ENCODE data around the gene MICAL1. TPM values are rescaled to one million over a fixed set of nuclear protein-coding genes. Genes with fewer than 3 reads are reported as not detected.

The MICAL1 gene
- total RNA-seq, 1 experiment from 2014 or later, result 92.9 TPM

DNA sequence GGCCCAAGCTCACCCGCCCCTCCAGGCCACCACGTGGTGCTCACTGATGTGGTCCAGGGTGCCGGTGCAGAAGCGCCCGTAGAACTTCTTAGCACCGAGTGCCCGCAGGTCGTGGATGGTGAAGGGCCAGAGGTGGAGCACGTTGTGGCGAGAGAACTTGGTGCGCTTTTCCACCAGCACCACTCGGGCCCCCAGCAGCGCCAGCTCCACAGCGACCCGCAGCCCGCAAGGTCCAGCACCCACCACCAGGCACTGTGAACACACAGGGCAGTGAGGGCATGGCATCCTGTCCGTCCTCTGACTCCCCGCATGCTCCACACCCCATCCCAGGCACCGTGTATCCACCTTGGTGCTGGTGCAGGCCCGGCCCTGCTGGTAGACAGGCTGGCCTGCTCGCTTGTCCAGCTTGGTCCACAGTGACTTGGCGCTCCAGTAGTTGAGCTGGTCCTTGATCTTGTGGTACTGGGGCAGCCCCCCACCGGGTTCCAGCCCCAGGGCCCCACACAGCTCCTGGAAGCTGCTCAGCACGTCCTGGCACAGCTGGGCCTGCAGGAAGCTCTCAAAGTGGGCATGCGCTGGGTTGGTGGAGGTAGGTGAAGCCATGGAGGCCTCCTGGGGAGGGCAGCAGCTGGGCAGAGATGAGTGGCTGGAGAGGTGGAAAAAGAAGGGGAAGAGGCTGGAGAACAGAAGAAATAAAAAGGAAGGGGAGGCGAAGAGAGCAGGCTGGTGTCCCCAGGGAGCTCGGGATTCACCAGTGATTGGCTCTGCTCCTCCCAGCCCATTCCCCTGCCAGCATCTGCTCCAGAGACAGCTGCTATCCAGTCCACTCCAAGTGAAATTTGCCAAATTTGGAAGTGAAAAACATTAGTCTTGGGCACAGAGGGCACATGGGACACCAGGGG lies 1.7 kb downstream of the MICAL1 start:
- H3K4me1 ChIP-seq (ENCODE audit: insufficient read depth, low read length), result peaks cover 12% of the 10 kb centered on the region; the same call in 1 of the 2 replicates
- no peaks in the 10 kb centered on the region for H3K27me3 ChIP-seq (ENCODE audit: insufficient read depth, low read length)
- H3K14ac ChIP-seq (ENCODE audit: insufficient read depth, low read length), result no peak overlapping the region
- WGBS (ENCODE audit: extremely low coverage, insufficient read length, low lambda C conversion rate), result no CpG with 5 or more reads among the region's 27 CpGs
- peaks cover 10% of the 10 kb centered on the region for H3K23me2 ChIP-seq (ENCODE audit: insufficient read length, low read depth, low read length, poor library complexity, severe bottlenecking)
- no peaks in the 10 kb centered on the region for H3K9me3 Mint-ChIP-seq
- H3T11ph ChIP-seq (ENCODE audit: low read length), result no peak overlapping the region
- no peak overlapping the region for H4K5ac ChIP-seq (ENCODE audit: insufficient read length, low read depth, low read length)
- H2BK20ac ChIP-seq (ENCODE audit: low read depth, low read length, poor library complexity, severe bottlenecking), result no peak overlapping the region
- H3K18ac ChIP-seq (ENCODE audit: insufficient read length, low read depth, low read length), result no peak overlapping the region
- H2AFZ ChIP-seq (ENCODE audit: low read length), result no peak overlapping the region
- H3K9me3 ChIP-seq (ENCODE audit: control insufficient read depth, low read depth, low read length), result no peaks in the 10 kb centered on the region
- no peaks in the 10 kb centered on the region for H3K27me3 Mint-ChIP-seq (ENCODE audit: low read depth)
- peaks cover 3% of the 10 kb centered on the region for H3K79me1 ChIP-seq (ENCODE audit: insufficient read depth, low read depth, low read length, poor library complexity, severe bottlenecking)
- H3K36me3 Mint-ChIP-seq (ENCODE audit: insufficient read depth in 1 of 3, low read depth in 3 of 3), result peaks cover 9 to 40% (median 32%) of the 10 kb centered on the region in 3 experiments
- TF ChIP-seq, protein P1, sequence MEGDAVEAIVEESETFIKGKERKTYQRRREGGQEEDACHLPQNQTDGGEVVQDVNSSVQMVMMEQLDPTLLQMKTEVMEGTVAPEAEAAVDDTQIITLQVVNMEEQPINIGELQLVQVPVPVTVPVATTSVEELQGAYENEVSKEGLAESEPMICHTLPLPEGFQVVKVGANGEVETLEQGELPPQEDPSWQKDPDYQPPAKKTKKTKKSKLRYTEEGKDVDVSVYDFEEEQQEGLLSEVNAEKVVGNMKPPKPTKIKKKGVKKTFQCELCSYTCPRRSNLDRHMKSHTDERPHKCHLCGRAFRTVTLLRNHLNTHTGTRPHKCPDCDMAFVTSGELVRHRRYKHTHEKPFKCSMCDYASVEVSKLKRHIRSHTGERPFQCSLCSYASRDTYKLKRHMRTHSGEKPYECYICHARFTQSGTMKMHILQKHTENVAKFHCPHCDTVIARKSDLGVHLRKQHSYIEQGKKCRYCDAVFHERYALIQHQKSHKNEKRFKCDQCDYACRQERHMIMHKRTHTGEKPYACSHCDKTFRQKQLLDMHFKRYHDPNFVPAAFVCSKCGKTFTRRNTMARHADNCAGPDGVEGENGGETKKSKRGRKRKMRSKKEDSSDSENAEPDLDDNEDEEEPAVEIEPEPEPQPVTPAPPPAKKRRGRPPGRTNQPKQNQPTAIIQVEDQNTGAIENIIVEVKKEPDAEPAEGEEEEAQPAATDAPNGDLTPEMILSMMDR (conservative IDR thresholded peaks at IDR 0.05), result no peak
- no peak overlapping the region; a peak in 1 of 7 replicates for H3K27ac Mint-ChIP-seq
- H3K79me2 ChIP-seq (ENCODE audit: insufficient read depth, low read length), result no peaks in the 10 kb centered on the region
- peak overlapping the region; percentile 90 for H3K4me2 ChIP-seq (ENCODE audit: insufficient read depth, insufficient read length, low read length)
- no peak overlapping the region for H2BK12ac ChIP-seq (ENCODE audit: insufficient read length, low read depth, low read length)
- H2AK5ac ChIP-seq (ENCODE audit: insufficient read length, low read length), result no peak overlapping the region
- no peak overlapping the region for H3K56ac ChIP-seq (ENCODE audit: insufficient read length, low read depth, low read length)
- H4K91ac ChIP-seq (ENCODE audit: insufficient read length, low read depth, low read length), result no peak overlapping the region
- no peaks in the 10 kb centered on the region for H4K20me1 ChIP-seq (ENCODE audit: control insufficient read depth, insufficient read depth, insufficient read length)
- DNase-seq, result no peak
- H4K8ac ChIP-seq (replicated peaks; ENCODE audit: insufficient read length, low read depth, low read length), result no peak overlapping the region
- H3K4ac ChIP-seq (ENCODE audit: low read depth, low read length), result no peak overlapping the region
- peak overlapping the region; percentile 92 to 97 for H3K4me3 Mint-ChIP-seq
- peaks cover 33% of the 10 kb centered on the region in 2 experiments for H3K4me1 Mint-ChIP-seq
- H3K27ac ChIP-seq (ENCODE audit: insufficient read length, low read depth, low read length), result no peak overlapping the region
- H2BK15ac ChIP-seq (ENCODE audit: low read depth, low read length), result no peak overlapping the region
- no peak overlapping the region for H2BK5ac ChIP-seq (ENCODE audit: insufficient read length, low read length)
- H3K23ac ChIP-seq (ENCODE audit: insufficient read length, low read depth, low read length), result no peak overlapping the region
- no peak overlapping the region for H2BK120ac ChIP-seq (ENCODE audit: low read depth, low read length, poor library complexity, severe bottlenecking)
- no peak overlapping the region for H3K9ac ChIP-seq (ENCODE audit: extremely low read depth, insufficient read length, low read length)

All from H9 (cell line).